GM18499 (cell line): Measurements from ENCODE around the gene DQX1.
"Not testable (repeated sequence)": the region's sequence is repeated elsewhere in the genome, so short reads cannot be mapped to it uniquely, and the experiment has no call there.

Source experiments
- ATAC-seq: cut with Tn5 transposase; IDR thresholded peaks from one replicate; pipeline ENCODE4 v1.9.1; 2021; ENCODE audit warnings: moderate number of reproducible peaks; ENCODE audit not compliant: insufficient read depth, unreplicated experiment

Gene DQX1, protein sequence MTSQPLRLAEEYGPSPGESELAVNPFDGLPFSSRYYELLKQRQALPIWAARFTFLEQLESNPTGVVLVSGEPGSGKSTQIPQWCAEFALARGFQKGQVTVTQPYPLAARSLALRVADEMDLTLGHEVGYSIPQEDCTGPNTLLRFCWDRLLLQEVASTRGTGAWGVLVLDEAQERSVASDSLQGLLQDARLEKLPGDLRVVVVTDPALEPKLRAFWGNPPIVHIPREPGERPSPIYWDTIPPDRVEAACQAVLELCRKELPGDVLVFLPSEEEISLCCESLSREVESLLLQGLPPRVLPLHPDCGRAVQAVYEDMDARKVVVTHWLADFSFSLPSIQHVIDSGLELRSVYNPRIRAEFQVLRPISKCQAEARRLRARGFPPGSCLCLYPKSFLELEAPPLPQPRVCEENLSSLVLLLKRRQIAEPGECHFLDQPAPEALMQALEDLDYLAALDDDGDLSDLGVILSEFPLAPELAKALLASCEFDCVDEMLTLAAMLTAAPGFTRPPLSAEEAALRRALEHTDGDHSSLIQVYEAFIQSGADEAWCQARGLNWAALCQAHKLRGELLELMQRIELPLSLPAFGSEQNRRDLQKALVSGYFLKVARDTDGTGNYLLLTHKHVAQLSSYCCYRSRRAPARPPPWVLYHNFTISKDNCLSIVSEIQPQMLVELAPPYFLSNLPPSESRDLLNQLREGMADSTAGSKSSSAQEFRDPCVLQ

DNA sequence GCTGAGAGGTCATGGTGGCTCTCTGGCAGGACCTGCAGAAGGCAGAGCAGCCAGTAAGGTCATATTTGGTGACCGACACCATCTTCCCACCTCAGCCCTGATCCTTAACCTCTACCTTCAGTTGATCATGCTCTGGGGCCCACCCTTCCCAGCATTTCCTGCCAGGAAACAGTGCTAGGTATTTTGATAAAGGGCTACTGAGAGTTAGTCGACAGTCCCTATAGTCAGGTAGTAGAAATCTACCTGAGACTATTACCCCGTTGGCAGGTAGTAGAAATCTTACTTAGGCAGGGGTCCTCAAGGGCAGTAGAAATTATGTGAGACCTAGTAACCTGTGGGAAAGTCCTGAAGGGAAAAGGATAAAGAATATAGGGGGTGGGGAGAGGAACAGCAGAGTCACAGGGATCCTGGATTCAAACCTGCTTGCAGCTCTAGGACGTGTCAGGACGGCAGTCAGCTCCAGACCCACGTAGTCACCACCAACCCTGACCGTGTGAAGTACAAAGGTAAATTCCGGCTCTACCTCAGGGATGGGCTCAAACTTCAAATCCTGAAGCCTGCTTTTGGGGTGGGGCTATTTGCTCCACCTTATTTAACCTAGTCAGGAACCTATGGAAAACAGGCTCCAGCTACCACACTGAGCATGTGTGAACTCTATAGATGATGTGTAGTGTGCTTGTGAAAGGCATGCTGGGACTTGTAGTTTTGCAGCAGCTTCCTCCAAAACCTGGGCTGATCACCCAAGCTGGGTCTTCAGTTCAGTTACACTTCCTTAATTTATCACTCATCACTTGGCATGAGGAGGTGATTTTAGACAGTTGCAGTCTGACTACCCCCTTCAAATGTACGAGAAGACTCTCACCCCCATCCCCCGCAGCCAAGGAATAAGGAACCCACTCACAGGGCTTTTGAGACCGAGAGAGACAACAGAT is at the start of gene DQX1:
Gene DQX1, minus strand, starts transcription at position 515 of the 932 bp plus-strand sequence. Its CDS starts 502 bp downstream, at position 13.
- no peak for ATAC-seq

DNA sequence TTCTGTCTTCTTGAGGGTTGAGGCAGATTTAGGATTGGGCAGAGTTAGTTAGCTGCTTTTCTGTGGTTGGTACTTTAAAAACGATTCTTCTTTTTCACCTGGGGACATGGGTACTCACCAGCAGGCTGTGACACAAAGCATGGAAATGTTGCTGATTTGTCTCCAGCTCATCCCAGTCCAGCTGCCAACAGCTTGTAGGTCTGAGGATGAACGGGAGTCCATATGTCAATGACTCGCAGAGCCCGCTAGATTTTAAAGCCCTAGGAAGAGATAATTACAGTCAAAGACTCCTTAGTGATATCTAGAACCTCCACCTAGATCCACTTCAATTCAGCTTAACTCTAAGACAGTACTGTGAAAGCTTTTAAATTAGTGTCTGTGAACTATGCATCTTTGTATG is 49.3 kb upstream of the DQX1 start:
- ATAC-seq, result no peak

DNA sequence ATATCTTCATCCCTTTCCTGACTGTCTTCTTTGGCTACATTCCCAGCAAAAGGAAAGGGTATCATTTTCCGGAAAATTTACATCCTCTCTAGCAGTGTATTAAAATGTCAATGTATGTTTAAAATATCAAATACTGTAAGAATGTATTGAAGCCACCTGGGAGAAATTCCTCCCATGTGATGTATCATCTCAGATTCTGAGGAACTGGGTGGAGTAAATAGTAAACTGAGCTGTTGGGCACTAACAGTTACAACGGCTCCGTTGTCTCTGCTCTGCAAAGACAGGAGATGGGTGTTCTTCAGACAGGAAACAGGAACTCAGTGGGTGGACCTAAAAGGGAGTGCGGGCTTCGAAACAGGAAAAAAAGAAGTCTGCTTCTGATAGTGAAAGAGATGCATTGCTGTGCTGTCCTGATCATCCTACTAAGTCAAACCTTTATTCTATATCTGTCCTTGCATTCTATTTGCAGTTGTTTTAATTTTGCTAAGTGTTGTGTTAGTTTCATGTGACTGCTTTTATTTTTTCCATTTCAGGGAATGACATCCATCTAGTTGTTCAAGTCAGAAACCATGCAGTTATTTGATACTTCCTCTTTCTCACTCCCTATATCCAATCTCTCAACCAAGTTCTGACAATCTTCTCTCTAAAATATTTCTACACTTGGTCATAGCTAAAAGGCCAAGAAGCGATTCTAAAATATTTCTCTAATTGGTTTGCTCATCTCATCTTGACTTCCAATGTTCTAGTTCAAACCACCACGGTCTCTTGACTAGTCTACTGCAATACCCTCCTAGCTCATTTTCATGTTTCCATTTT is 47.9 kb upstream of the DQX1 start:
- no peak for ATAC-seq

DNA sequence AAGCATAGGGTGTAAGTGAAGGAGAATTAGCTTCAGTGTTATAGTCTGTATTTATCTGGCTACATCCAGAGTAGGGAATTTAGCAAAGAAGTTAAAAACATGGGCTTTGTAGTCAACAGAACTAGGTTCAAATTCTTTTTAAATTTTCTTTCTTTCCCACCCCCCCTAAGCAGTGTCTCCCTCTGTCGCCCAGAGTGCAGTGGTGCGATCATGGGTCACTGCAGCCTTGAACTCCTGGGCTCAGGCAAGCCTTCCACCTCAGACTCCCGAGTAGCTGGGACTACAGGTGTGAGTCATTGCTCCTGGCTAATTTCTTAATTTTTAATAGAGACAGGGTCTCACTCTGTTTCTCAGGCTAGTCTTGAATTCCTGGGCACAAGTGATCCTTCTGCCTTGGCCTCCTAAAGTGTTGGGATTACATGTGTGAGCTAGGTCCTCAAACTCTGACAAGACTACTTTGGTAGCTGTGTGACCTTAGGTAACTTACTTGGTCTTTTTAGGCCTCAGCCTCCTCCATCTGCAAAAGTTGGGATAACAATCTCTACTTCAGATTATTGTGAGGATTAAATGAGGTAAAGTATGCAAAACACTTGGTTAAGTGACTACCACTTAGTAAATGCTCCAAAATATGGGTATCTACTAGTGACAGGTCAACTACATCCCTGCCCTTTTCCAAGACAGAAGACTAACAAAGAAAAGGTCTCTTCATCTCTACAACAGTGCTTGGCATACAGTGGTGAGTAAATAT is 46.3 kb upstream of the DQX1 start:
- no peak for ATAC-seq

DNA sequence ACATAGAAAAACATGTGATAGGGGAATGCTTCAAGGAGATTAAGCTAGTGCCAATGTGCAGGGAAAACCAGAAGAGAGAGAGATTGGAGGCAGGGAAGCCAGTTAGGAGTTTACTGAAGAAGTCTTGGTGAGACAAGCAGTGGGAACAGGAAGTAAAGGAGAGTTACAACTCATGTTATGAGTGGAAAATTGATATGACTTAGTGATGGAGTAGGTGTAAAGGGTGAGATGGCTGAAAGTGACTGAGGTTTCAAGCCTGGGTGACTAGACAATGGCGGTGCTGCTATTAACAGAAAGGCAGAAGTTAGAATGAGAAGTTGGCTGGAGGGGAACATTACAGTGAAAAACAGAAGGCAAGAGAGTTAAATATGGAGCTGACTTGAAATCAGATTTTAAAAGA is 45.0 kb upstream of the DQX1 start:
- ATAC-seq, result peak; percentile 69

DNA sequence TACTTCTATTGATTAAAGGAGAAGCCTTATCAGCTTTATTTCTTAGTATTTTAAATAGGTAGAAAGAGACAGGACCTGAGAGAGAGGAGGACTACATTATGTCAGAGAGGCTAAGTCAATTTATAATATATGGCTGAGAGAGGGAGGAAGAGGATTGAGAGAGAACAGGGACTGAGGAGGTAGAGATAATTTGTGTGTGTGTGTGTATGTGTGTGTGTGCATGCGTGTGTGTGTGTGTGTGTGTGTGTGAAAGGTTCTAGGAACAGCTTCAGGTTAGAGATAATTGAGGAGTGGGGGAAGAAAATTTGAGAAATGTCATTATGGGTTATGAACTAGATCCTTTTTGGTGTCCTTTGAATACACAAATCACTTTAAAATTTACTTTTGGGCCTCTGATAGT is 43.7 kb upstream of the DQX1 start:
- ATAC-seq, result no peak

DNA sequence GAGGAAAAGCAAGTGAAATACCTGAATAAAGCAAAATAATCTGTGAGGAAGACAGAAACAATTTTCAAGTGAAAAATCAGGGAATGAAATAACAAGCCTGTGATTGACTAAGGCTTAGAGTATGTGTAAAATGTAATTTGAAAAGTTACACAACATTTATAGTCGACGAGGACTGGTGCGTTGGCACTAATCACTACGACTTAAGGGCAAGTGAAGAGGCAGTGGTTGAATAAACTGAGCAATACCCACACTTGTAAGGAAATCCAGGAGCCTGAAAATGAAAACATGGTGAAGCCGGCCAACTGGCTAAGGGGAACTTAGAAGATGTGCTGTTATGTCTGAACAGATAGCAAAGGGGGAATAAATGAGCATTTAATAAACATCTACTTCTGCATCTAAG is 41.9 kb upstream of the DQX1 start:
- no peak for ATAC-seq

DNA sequence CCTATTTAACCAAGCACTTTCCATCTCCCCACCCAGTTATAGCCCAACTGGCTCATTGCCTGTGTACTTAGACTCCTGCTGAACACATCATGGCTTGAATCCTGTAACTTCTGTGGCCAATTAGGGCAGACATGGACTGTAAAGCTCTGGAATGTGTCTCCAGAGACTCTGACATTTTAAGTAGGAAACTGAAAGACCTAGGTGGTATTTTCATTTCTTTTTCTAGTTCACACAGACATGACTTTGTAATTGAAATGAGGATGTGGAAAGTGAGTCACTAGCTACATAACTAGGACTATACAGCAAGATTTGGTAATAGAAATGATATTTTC is 40.7 kb upstream of the DQX1 start:
- no peak for ATAC-seq

DNA sequence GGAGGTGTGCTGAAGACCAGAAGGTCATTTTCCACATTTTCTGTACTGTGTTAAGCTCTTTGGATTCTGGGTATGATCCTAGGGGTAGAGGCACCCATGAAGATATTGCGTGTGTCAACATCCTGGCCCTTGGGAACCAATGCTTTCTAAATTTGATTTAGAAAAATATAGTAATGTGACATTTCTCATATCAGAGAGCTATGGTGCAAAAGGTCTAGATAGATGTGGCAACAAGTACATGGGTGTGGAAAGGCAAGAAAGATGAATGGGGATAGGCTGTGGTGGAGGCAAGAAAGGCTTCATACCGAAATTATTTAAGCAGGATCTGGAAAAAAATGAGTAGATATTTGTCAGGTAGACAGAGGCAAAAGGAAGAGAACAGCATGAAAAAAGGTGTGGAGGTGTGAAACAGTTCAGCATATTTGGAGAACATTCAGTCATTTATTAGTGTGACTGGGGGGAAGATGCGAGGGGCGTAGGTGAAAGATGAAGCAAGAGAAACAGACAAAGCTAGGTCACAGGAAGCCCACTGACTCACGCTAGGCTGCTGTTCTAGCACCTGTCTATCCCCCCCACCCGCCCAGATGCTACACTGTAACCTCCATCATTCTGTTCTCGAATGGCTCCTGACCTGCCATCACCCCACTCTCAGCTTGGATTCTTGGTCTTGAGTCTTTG is 40.2 kb upstream of the DQX1 start:
- ATAC-seq, result no peak

DNA sequence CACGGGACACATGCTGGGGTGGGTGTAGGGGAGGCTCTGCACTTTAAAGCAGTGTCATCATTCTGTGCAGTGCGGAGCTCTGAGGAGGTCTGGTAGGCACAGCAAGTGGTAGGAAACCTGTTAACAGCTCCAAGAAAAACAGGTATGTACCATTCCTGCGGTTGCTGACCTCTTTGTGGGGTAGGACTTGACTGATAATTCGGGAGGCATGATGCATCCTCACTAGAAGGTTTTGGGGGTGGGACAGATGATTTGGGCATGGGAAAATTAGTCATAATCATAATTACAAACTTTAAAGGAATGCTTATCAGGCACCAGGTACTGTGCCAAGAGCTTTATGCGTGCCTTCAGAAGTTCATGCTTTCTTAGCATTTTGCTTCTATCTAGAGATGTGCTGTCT is 38.2 kb upstream of the DQX1 start:
- ATAC-seq, result no peak

DNA sequence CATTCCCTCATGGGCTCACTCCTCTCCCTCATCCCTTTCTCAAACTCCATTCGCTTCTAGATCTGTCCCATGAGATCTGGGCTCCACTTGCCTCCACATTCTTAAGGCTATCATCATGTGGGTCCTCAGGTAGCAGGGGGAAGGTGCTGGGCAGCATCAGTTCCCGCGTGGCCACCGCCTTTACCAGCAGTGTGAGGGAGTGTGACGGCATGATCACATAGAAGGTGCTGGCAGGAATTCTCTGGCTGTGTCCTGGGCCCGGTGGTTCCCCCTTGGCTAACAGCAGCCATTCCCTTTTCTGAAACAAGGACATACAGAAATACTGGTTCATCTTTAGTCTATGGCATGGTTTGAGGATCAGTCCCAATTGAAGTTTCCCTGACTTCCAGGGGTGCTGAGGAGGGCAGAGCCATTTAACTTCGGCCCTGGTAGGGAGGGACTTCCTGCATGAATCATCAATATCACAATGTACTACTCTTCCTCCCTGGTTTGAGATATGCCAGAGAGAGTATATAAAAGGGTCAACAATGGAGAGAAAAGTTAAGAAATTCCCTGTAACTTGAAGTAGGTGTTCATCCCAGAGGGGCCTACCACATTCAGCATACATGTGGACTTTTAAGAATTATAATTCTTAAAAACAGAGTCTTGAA is 36.2 kb upstream of the DQX1 start:
- no peak for ATAC-seq

DNA sequence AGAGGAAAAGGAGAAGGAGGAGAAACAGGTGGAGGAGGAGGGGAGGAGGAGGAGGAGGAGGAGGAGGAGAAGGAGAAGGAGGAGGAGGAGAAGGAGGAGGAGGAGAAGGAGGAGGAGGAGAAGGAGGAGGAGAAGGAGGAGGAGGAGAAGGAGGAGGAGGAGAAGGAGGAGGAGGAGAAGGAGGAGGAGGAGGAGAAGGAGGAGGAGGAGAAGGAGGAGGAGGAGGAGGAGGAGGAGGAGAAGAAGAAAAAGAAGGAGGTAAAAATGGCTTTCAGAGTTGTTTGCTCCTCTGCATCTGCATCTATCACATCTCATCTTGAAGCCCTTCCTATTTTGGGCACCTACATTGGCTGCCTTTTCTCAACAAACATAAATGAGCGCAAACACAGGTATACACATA is 35.0 kb upstream of the DQX1 start:
- not testable (repeated sequence) for ATAC-seq

DNA sequence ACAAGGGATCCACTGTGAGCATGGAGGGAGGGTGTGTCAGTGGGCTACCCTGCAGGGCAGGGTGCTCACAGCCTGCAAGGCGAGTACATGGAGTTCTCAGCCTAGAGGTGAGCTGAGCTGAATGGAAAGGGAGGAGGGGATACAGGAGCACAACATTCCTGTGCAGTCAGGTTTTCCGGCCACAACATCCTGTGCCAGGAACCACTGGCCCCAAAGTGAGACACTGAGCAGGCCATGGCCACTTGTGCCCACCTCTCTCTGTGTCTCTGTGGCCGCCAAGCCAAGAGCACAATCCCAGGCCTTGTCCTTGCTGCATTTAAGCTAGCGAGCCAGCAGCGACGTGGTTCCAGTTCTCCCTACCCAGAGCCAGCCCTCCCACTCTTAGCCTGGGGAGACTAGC is 34.6 kb upstream of the DQX1 start:
- ATAC-seq, result no peak

DNA sequence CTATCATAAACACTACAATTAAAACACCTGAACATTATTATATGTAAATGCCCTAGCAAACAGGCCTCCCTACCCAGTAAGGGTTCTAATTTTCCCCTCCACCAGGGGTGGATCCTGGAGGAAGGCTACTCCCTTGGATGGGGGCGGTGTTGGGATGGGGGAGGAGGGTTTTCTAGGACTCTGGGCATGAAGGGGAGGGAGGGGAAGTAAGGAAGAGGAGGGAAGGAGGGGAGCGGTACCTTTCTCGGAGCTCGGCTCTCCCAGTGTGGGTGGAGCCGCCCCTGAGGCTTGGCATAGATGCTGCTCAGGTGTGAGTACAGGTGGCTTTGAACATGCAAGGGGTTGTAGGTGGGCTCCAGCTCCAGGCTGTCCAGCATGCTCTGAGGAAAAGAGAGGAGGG is 33.9 kb upstream of the DQX1 start:
- ATAC-seq, result no peak

DNA sequence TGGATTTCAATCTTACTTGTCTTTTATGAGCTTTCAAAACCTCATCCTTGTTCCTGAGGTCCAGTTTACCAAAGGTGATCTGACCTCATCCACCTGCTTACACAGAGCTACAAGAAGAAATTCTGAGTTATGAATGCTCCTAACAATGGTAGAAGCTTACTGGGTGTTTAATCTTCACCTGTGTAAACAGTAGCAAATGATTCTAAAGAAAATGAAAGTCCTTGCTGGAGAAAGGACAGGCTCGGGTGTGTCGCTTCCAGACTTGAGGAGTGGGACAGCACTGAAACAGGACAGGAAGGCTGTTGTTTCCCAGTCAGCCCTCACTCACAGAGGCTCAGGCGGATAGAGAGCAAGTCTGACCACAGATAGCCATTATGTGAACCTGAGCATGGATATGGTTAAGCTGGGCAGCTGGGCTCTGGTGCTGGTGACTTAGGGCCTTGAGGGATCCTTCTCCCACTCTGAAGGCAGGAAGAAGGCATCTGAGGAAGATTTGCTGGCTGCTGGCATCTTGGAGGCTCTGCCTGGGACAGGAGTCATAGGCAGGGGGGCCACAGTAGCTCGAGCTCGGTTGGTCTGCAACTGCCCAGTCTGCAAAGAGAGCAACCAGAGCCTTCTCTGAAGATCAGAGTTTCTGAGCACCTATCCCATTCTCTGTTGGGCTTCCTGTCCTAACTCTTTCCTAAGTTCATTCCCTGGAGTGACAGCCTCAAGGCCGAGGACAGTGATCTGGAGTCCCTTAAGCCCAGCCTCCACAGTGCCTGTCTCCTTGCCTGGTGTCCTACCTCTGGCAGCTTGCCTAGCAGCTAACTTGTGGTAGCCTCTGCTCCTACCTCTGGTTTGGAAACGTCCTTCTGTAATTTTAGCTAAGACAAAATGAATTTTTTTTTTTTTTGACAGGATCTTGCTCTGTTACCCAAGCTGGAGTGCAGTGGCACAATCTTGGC is 32.5 kb upstream of the DQX1 start:
- ATAC-seq, result no peak

DNA sequence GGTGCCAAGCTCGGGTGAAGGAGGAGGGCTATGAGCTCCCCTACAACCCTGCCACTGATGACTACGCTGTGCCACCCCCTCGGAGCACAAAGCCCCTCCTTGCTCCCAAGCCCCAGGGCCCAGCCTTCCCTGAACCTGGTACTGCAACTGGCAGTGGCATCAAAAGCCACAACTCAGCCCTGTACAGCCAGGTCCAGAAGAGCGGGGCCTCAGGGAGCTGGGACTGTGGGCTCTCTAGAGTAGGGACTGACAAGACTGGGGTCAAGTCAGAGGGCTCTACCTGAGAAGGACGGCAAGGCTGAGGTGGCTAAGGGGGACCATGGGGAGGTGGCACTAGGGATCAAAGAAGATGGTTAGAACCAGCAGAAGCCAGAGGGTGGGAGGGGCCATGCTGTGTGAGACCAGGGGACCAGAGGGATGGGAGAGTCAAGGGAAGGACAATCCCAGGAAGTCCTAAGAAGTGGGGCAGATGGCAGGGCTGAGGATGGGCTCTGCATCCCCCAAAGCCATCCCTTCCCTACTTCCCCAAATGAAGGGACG is 30.9 kb upstream of the DQX1 start:
- ATAC-seq, result no peak

DNA sequence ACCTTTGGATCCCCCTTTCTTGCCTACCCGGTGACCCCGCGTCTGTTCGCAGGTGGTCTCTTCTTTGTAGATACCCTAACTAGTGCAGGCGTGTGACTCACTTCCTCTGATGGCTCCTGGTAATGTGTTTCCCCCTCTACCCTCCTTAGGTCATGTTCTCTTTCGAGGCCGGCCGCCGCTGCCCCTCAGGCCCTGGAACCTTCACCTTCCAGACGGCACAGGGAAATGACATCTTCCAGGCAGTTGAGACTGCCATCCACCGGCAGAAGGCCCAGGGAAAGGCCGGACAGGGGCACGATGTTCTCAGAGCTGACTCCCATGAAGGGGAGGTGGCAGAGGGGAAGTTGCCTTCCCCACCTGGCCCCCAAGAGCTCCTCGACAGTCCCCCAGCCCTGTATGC is 30.1 kb upstream of the DQX1 start:
- no peak for ATAC-seq
